AG04449 (cell line): Measurements from ENCODE around the gene PIGC.

Source experiments
- CTCF ChIA-PET: fragments of 350-600 bp; formaldehyde crosslinking; extraction: SDS; loops from one replicate; lab custom pipeline; 2021; ENCODE audit warnings: antibody characterized with exemption; lab: Yijun Ruan, JAX
- POLR2A ChIA-PET: fragments of 400-600, 350-600 bp; formaldehyde crosslinking; extraction: SDS; loops from one replicate; lab custom pipeline; 2020; ENCODE audit warnings: antibody characterized with exemption, inconsistent platforms; lab: Yijun Ruan, JAX
- DNase-seq: peaks from one replicate; pipeline ENCODE4 v3.0.0-alpha.2; 2010; ENCODE audit warnings: low read depth, low spot score
- H3K4me3 ChIP-seq: 2 replicates; pipeline ENCODE4 v1.5.1; 2011; ENCODE audit warnings: low read depth, mild to moderate bottlenecking, control low read depth, low read length
- TF ChIP-seq, protein P1 (sequence below): IDR thresholded peaks from one replicate; pipeline ENCODE4 v1.5.1; 2011; ENCODE audit warnings: mild to moderate bottlenecking, moderate library complexity, low read length, control low read depth, inconsistent platforms; ENCODE audit not compliant: insufficient read depth; ENCODE audit errors: missing control alignments

The PIGC gene

DNA sequence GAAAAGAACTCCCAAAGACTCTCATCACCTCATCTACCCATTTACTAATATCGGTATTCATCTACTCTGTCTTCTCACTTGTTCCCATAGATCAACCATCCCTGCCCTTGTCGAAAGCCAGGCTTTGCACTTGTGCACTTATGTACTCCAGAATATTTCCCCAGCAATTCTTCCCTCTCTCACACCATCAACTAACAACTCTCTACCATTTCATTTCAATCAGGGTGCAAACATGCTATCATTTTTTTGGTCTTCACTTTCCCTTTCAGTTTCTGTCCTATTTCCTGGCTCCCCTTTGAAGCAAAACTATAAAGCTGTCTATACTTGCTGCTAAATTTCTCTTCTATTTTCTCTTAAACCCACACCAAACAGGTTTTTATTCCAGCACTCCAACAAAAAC, 16.7 kb downstream of the PIGC start:
- no peak overlapping the region for H3K4me3 ChIP-seq
- ChIA-PET CTCF (interaction anchor here (1.3 to 10.2 kb wide), 8 partner anchors 10 to 625 kb away, joined by 4 to 193 read pairs (median 8); partner anchors contain the start of gene PIGC), POLR2A (no interaction called here)
- TF ChIP-seq, protein P1, sequence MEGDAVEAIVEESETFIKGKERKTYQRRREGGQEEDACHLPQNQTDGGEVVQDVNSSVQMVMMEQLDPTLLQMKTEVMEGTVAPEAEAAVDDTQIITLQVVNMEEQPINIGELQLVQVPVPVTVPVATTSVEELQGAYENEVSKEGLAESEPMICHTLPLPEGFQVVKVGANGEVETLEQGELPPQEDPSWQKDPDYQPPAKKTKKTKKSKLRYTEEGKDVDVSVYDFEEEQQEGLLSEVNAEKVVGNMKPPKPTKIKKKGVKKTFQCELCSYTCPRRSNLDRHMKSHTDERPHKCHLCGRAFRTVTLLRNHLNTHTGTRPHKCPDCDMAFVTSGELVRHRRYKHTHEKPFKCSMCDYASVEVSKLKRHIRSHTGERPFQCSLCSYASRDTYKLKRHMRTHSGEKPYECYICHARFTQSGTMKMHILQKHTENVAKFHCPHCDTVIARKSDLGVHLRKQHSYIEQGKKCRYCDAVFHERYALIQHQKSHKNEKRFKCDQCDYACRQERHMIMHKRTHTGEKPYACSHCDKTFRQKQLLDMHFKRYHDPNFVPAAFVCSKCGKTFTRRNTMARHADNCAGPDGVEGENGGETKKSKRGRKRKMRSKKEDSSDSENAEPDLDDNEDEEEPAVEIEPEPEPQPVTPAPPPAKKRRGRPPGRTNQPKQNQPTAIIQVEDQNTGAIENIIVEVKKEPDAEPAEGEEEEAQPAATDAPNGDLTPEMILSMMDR = no peak
- no peak for DNase-seq

DNA sequence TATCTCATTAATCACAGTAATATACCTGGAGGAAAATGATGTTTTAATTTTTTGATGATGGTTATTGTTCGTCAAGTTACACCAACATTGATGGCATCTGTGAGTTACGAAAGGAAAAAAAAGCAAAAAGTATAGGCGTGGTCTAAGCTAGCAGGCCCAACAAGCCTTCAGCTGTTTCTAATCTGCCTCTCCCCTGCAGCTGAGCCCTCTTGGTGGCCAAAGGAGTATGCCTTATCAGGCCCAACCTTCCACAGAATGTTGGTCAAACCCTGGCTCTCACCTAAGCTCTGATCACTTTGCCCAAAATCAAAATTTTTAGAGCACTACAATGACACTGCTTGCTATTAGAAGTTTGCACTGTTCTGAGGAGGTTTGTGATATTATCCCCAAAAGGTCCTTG, 18.5 kb downstream of the PIGC start:
- H3K4me3 ChIP-seq = no peak overlapping the region
- TF ChIP-seq, protein P1 = no peak
- CTCF ChIA-PET = interaction anchor here (1.0 to 10.2 kb wide), 5 partner anchors 9 to 424 kb away, joined by 3 to 193 read pairs (median 6); partner anchors contain the start of gene PIGC
- POLR2A ChIA-PET = interaction anchor here (0.6 kb wide), 1 partner anchor 259 kb away, joined by 5 read pairs; no protein-coding TSS in a partner anchor
- no peak for DNase-seq

DNA sequence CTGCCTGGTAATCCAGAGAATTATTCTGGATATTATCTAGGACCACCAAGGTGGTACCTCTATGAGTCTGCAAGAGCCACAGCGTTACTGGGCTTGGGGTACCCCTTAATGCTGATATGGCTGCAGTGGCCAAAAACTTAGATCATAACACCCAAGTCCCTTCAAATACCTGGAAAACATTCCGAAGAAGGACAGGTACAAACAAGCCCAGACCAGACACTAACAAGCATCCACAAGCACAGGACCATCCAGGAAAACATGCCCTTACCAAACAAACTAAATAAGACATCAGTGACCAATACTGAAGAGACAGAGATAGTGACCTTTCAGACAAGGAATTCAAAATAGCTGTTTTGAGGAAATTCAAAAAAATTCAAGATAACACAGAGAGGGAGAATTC, 20.5 kb downstream of the PIGC start:
- H3K4me3 ChIP-seq = no peak overlapping the region
- CTCF ChIA-PET = no interaction called here
- DNase-seq = no peak
- POLR2A ChIA-PET = no interaction called here
- TF ChIP-seq, protein P1 = no peak

DNA sequence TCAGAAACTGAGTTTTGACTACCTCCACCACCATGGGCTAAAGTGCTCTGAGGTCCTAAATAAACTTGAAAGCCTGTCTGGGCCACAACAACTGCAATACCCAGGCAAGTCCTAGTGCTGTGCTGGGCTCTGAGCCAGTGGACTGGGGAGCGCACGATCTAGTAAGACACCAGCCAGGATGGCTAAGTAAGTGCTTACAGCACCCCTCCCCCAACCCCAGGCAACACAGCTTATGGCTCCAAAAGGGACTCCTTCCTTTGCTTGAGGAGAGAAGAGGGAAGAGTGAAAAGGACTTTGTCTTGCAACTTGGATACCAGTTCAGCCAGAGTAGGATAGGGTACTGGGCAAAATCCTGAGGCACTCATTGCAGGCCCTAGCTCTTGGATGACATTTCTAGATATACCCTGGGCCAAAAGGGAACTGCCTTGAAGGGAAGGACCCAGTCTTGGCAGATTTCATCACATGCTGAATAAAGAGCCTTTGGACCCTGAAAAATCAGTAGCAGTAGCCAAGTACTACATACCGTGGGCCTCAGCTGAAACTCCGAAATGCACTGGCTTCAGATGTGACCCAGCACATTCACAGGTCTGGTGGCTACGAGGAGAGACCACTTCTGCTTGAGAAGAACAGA, 21.8 kb downstream of the PIGC start:
- ChIA-PET POLR2A (no interaction called here), CTCF (no interaction called here)
- no peak for DNase-seq
- TF ChIP-seq, protein P1 = no peak
- no peak overlapping the region for H3K4me3 ChIP-seq

DNA sequence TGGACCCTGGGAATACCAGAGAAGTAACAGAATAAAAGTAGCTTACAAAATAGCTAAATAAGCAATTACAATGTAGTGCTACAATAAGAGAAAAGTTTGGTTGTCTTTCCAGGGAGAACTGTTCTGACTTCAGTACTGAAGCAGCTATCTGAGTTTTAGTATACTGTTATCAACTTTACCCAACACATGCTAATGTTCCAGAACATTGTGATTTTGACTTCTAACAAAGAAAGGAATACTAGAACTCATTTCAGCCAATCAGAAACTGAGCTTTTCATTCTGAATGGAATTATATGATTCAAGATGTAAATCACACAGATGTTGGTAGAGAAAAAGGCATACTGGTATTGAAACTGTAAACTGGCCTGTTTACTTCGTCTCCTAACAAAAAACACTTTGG, 23.5 kb downstream of the PIGC start, which contains the start of gene C1orf105:
Gene C1orf105 (plus strand): TSS at position 301 of the 400 bp plus-strand sequence. CDS start 201 bp downstream, outside the sequence.
- TF ChIP-seq, protein P1 = no peak
- POLR2A ChIA-PET = no interaction called here
- no peak within 1 kb of the TSS for H3K4me3 ChIP-seq
- DNase-seq = no peak
- CTCF ChIA-PET = interaction anchor here (0.8 to 1.3 kb wide), 7 partner anchors 8 to 418 kb away, joined by 3 to 4 read pairs (median 3); no protein-coding TSS in a partner anchor

DNA sequence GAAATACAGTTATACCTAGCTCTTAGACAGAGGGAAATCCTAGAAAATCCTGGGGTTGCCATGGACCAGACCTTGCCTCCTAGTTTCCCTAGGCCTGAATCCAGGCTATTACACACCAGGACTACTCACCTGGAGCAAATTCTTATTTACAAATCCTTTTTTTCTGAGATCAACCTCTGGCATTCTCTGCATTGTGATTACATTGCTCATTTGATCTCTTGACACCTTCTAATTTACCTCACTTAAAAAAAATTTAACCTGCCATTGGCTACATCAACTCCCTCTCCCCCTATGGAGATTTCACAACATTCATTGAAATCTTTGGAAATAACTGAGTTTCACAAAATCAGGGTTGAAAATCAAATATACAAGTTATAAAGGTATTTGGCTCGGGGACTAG, 26.3 kb downstream of the PIGC start:
- ChIA-PET POLR2A (interaction anchor here (0.7 kb wide), 1 partner anchor 13 kb away, joined by 3 read pairs; no protein-coding TSS in a partner anchor), CTCF (interaction anchor here (0.8 to 4.1 kb wide), 12 partner anchors 10 to 617 kb away, joined by 3 to 30 read pairs (median 4); partner anchors contain the start of gene PIGC)
- no peak for DNase-seq
- H3K4me3 ChIP-seq = no peak overlapping the region
- TF ChIP-seq, protein P1 = no peak
